Transverse colon (tissue), 4 donors: ENCODE results near the gene ROMO1. TPM values are rescaled to one million over a fixed set of nuclear protein-coding genes. Genes with fewer than 3 reads are reported as not detected.

Experiments used
- DNase-seq: peaks from one replicate; pipeline ENCODE4 v3.0.0-alpha.2; 2019
- H3K27ac ChIP-seq, 4 donors: fragments of 200-600 bp; sonication (generic); 2 replicates each; pipeline ENCODE4 v1.5.1; 2016 to 2018; ENCODE audit warnings: inconsistent platforms in 4 of 4
- H3K27me3 ChIP-seq: fragments of 200-600 bp; sonication (generic); 2 replicates; pipeline ENCODE4 v1.5.1; 2017; ENCODE audit warnings: inconsistent platforms
- H3K36me3 ChIP-seq, 4 donors: fragments of 200-600 bp; sonication (generic); 2 replicates each; pipeline ENCODE4 v1.5.1; 2017 to 2019; ENCODE audit warnings: inconsistent platforms in 4 of 4
- H3K4me1 ChIP-seq, 4 donors: fragments of 200-600 bp; sonication (generic); 2 replicates each; pipeline ENCODE4 v1.5.1; 2017 to 2020; ENCODE audit warnings: inconsistent platforms in 4 of 4
- H3K4me3 ChIP-seq, 4 donors: fragments of 200-600 bp; sonication (generic); 1 replicate in 1 of 4; 2 replicates in 3 of 4; pipeline versions ENCODE4 v1.5.1 to v1.6.1; 2017 to 2019; ENCODE audit warnings: inconsistent platforms in 4 of 4
- H3K9me3 ChIP-seq, 2 donors: fragments of 200-600 bp; sonication (generic); 2 replicates each; pipeline ENCODE4 v1.5.1; 2017 to 2019; ENCODE audit warnings: inconsistent platforms in 2 of 2
- EP300 ChIP-seq: sonication (generic); formaldehyde crosslinking; IDR thresholded peaks from one replicate; pipeline ENCODE4 v1.6.1; 2017; ENCODE audit warnings: antibody characterized with exemption, low read depth
- POLR2A ChIP-seq: fragments of 450-650 bp; IDR thresholded peaks from one replicate; pipeline ENCODE4 v1.6.1; 2016; ENCODE audit warnings: antibody characterized with exemption, mild to moderate bottlenecking, moderate library complexity
- POLR2AphosphoS5 ChIP-seq, 3 donors: sonication (generic); formaldehyde crosslinking; IDR thresholded peaks; one replicate each; pipeline ENCODE4 v1.6.1; 2016; ENCODE audit warnings: antibody characterized with exemption in 3 of 3
- WGBS, 2 donors: methylation state at CpG; one replicate each; pipeline ENCODE4 v1.1.5; 2018; ENCODE audit warnings: low coverage in 1 of 2; 5-methylcytosine and 5-hydroxymethylcytosine counted together
- in situ Hi-C, 4 donors: fragments of 200-750 bp; cut with MboI; loops; one replicate each; pipeline versions ENCODE4 v1.15.0 to v1.15.1; 2017; ENCODE audit warnings: low sequenced_read_pairs in 3 of 4, low pct_ligation_motif_present in 1 of 4, low pct_unique_long_range_greater_than_20kb in 1 of 4
- intact Hi-C: fragments of 100-400 bp; cut with DNase I; formaldehyde crosslinking; loops from one replicate; pipeline ENCODE4 v1.15.1; 2023; ENCODE audit warnings: low total_unique reads
- total RNA-seq, 4 donors: library from RNA; depleted of rRNA; stranded (reverse); fragments of >200 nt; gene quantifications; one replicate each; pipeline ENCODE4 v1.1.0, GENCODE V29; 2016
- TF ChIP-seq, protein P1 (sequence below), 5 experiments: fragments of 200-600 bp in 3 of 5; fragments of 450-650 bp in 2 of 5; sonication (generic) in 3 of 5; IDR thresholded peaks; 1 replicate in 2 of 5; 2 replicates in 3 of 5; pipeline ENCODE4 v1.5.1; 2016 to 2017; ENCODE audit warnings: antibody characterized with exemption in 5 of 5, inconsistent platforms in 3 of 5, mild to moderate bottlenecking in 2 of 5, moderate library complexity in 1 of 5

ROMO1 gene
- total RNA-seq, 4 donors from 2014 or later = 114 to 416 (median 182) TPM

DNA sequence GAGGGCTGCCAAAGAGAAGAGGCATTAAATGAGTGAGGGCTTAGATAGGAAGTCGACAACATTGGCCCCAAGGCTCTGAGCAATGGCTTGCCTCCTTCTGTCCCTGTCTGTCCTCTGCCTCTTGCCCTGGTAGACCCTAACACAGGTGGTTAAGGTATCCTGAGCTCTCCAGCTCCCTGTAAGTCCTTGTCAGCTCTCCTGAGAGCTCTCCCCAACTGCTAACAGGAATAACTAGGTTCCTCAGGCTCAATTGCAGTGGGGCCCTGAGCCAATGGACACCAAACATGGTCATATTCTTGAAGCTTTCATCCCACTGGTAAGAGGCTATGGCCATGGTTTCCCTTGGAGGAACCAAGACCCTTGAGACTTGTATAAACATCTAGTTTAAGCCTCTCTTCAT, 29.5 kb upstream of the ROMO1 start:
- no peak for DNase-seq
- intact Hi-C loops (no loop called here), in situ Hi-C loops (no loop called here)
- 80% methylated on average over 1 of the region's 1 CpG; no CpG with 5 or more reads in 1 of the 2 donors for WGBS, 2 donors
- H3K4me3 ChIP-seq = no peak overlapping the region
- TF ChIP-seq POLR2A (no peak), EP300 (no peak), POLR2AphosphoS5 (IDR thresholded peaks at IDR 0.05) (no peak)
- TF ChIP-seq, protein P1, sequence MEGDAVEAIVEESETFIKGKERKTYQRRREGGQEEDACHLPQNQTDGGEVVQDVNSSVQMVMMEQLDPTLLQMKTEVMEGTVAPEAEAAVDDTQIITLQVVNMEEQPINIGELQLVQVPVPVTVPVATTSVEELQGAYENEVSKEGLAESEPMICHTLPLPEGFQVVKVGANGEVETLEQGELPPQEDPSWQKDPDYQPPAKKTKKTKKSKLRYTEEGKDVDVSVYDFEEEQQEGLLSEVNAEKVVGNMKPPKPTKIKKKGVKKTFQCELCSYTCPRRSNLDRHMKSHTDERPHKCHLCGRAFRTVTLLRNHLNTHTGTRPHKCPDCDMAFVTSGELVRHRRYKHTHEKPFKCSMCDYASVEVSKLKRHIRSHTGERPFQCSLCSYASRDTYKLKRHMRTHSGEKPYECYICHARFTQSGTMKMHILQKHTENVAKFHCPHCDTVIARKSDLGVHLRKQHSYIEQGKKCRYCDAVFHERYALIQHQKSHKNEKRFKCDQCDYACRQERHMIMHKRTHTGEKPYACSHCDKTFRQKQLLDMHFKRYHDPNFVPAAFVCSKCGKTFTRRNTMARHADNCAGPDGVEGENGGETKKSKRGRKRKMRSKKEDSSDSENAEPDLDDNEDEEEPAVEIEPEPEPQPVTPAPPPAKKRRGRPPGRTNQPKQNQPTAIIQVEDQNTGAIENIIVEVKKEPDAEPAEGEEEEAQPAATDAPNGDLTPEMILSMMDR (IDR thresholded peaks at IDR 0.05) = no peak
- H3K4me1 ChIP-seq = no peaks in the 10 kb centered on the region
- H3K36me3 ChIP-seq = peaks cover 0 to 48% (median 17%) of the 10 kb centered on the region in 4 donors
- H3K9me3 ChIP-seq = no peaks in the 10 kb centered on the region
- no peak overlapping the region for H3K27ac ChIP-seq
- H3K27me3 ChIP-seq = no peaks in the 10 kb centered on the region

- intact Hi-C loops (no loop called here), in situ Hi-C loops (no loop called here)
- no peaks in the 10 kb centered on the region for H3K4me1 ChIP-seq
- H3K4me3 ChIP-seq = no peak overlapping the region
- 80 to 94% methylated on average over 1 to 4 of the region's 4 CpGs for WGBS, 2 donors
- no peak overlapping the region for H3K27ac ChIP-seq
- no peaks in the 10 kb centered on the region for H3K27me3 ChIP-seq
- TF ChIP-seq POLR2A = no peak
- TF ChIP-seq, protein P1 (IDR thresholded peaks at IDR 0.05) = no peak
- TF ChIP-seq POLR2AphosphoS5 (IDR thresholded peaks at IDR 0.05) = no peak
- no peak for TF ChIP-seq EP300
- DNase-seq = no peak
- H3K9me3 ChIP-seq = no peaks in the 10 kb centered on the region
- H3K36me3 ChIP-seq = peaks cover 0 to 45% (median 19%) of the 10 kb centered on the region in 4 donors
These were observed 25.3 kb upstream of the ROMO1 start for GRCh38 chr20:35673884-35674283.

- Histone ChIP-seq H3K27ac (no peak overlapping the region), H3K27me3 (no peaks in the 10 kb centered on the region), H3K36me3 (peaks cover 0 to 38% (median 19%) of the 10 kb centered on the region in 4 donors), H3K9me3 (no peaks in the 10 kb centered on the region), H3K4me3 (no peak overlapping the region), H3K4me1 (no peaks in the 10 kb centered on the region)
- TF ChIP-seq POLR2AphosphoS5 (IDR thresholded peaks at IDR 0.05) = no peak
- TF ChIP-seq POLR2A = no peak
- TF ChIP-seq EP300 = no peak
- TF ChIP-seq, protein P1 (IDR thresholded peaks at IDR 0.05) = no peak
- WGBS, 2 donors = 96 to 100% methylated on average over 2 to 8 of the region's 8 CpGs
- in situ Hi-C loops = no loop called here
- intact Hi-C loops = no loop called here
- DNase-seq = no peak
These were observed 24.3 kb upstream of the ROMO1 start for GRCh38 chr20:35674921-35675320.

- Histone ChIP-seq H3K4me1 (no peaks in the 10 kb centered on the region), H3K4me3 (no peak overlapping the region), H3K27me3 (no peaks in the 10 kb centered on the region), H3K27ac (no peak overlapping the region), H3K9me3 (no peaks in the 10 kb centered on the region), H3K36me3 (peaks cover 0 to 8% (median 3%) of the 10 kb centered on the region in 4 donors)
- no peak for DNase-seq
- 60 to 71% methylated on average over 2 to 4 of the region's 4 CpGs for WGBS, 2 donors
- intact Hi-C loops (no loop called here), in situ Hi-C loops (no loop called here)
- TF ChIP-seq EP300 (no peak), POLR2AphosphoS5 (IDR thresholded peaks at IDR 0.05) (no peak), POLR2A (no peak)
- TF ChIP-seq, protein P1 (IDR thresholded peaks at IDR 0.05) = no peak
These were observed 18.6 kb upstream of the ROMO1 start for GRCh38 chr20:35680452-35681183.
